Bronchial epithelial cell (primary cell): ENCODE measurements around the gene CCNL2. TPM values are rescaled to one million over a fixed set of nuclear protein-coding genes. Genes with fewer than 3 reads are reported as not detected.

ENCODE experiments used
- DNase-seq: peaks from one replicate; pipeline ENCODE4 v3.0.0-alpha.2; 2010; ENCODE audit warnings: low read depth
- FAIRE-seq: peaks from 2 replicates; lab custom pipeline; 2011; peaks lifted over from hg19 to GRCh38; lab: Jason Lieb, UNC
- H3K27me3 ChIP-seq: 2 replicates; pipeline ENCODE4 v1.5.1; 2011; ENCODE audit warnings: low read length; ENCODE audit not compliant: control insufficient read depth, insufficient read depth
- H3K36me3 ChIP-seq: 2 replicates; pipeline ENCODE4 v1.5.1; 2011; ENCODE audit warnings: low read length; ENCODE audit not compliant: control insufficient read depth, insufficient read depth
- H3K4me3 ChIP-seq: 2 replicates; pipeline ENCODE4 v1.5.1; 2011; ENCODE audit warnings: mild to moderate bottlenecking, low read depth, low read length, control low read depth
- CTCF ChIP-seq: IDR thresholded peaks from 2 replicates; pipeline ENCODE4 v1.5.1; 2011; ENCODE audit warnings: mild to moderate bottlenecking, moderate library complexity, low read length, control low read depth, inconsistent platforms; ENCODE audit not compliant: insufficient read depth, severe bottlenecking
- total RNA-seq: library from RNA; depleted of rRNA; stranded (reverse); fragments of >200 nt; gene quantifications from 2 replicates; pipeline ENCODE4 v1.2.1, GENCODE V29; 2014

The CCNL2 gene
- total RNA-seq, 1 donor from 2014 or later = 134 TPM

DNA sequence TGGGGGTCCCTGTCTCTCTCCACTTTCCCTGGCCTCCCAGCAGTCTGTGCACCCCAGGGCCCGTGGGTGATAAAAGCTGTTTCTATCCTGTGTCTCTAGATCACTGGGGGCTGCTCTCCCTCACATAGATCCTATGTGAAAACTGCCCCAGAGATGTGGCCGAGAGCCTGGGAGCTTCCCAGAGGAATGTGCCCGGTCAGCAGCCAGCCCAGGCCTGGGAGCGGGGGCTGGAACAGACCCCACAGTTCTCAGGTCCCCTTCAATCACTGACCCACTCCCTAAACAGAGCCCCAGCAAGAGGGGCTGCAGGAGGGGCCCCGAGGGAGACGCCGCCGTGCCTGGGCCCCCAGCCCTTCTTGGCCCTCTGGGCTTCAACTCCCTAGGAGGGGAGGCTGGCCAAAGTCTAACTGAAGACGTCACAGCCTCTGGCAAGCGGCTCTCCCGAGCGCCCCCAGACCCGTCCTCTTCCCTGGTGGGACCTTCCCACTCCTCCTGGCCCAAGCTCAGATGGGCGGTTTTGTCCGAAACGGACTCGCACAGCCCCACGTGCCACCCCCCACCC is 41.2 kb downstream of the CCNL2 start:
- FAIRE-seq = no peak
- Histone ChIP-seq H3K27me3 (no peaks in the 10 kb centered on the region), H3K4me3 (no peak overlapping the region), H3K36me3 (no peaks in the 10 kb centered on the region)
- no peak for TF ChIP-seq CTCF
- DNase-seq = no peak

GRCh38 chr1:1356796-1357401 is 42.2 kb downstream of the CCNL2 start:
- Histone ChIP-seq H3K36me3 (no peaks in the 10 kb centered on the region), H3K4me3 (no peak overlapping the region), H3K27me3 (no peaks in the 10 kb centered on the region)
- FAIRE-seq = no peak
- no peak for TF ChIP-seq CTCF
- DNase-seq = no peak

- DNase-seq (no peak), FAIRE-seq (no peak)
- Histone ChIP-seq H3K27me3 (no peaks in the 10 kb centered on the region), H3K4me3 (no peak overlapping the region), H3K36me3 (no peaks in the 10 kb centered on the region)
- no peak for TF ChIP-seq CTCF
Measured at GRCh38 chr1:1356166-1356795, 42.9 kb downstream of the CCNL2 start.

- no peaks in the 10 kb centered on the region for H3K27me3 ChIP-seq
- H3K36me3 ChIP-seq = no peaks in the 10 kb centered on the region
- no peak overlapping the region for H3K4me3 ChIP-seq
- no peak for DNase-seq
- no peak for TF ChIP-seq CTCF
- no peak for FAIRE-seq
Measured at GRCh38 chr1:1355416-1355815, 43.7 kb downstream of the CCNL2 start.

DNA sequence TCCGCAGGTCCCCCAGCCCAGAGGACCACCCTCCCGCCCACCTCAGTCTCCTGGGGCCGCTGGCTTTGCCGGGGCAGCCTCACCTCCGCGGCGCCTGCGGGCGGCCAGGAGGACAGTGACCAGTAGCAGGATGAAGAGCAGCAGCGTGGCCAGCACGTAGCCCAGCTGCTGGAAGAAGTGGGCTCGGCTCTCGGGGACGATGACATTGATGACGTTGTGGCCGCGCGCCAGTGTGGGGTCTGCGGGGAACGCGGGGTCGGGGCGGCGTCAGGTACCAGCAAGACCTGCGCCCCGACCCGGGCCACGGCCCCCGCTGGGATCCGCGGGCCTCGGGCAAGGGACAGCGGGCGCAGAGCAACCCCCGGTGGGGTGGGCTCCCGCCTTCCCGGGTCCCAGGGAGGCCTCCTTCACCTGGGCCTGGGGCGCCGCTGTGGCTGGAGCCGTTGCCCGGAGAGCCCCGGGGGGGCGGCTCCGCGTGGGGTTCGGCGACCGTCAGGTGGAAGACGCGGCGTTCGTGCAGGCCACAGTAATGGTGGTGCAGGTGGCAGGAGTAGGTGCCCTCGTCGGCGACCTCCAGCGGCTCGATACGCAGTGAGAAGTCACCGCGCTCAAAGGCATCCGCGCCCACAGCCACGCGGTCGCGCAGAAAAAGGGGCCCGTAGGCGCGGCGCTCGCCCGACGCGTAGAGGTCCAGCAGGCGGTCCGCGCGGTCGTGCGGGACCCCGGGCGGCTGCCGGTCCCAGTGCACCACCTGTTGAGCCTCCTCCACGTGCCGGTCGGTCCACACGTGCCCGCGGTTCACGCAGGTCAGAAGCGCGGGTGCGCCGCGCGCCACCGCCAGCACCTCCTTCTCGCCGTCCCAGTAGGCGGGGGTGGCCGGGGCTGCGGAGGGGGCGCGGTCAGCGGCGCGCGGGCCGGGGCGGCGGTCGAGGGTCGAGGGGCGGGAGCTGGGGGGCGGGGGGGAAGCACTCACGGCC is 44.6 kb downstream of the CCNL2 start:
- TF ChIP-seq CTCF = no peak
- Histone ChIP-seq H3K36me3 (no peaks in the 10 kb centered on the region), H3K27me3 (no peaks in the 10 kb centered on the region), H3K4me3 (no peak overlapping the region)
- DNase-seq = no peak
- FAIRE-seq = no peak
